Endodermal cell (in vitro differentiated cells): ENCODE results near the gene SREBF1. TPM values are rescaled to one million over a fixed set of nuclear protein-coding genes. Genes with fewer than 3 reads are reported as not detected.

ENCODE experiments used
- DNase-seq: peaks from one replicate; pipeline ENCODE4 v3.0.0-alpha.2; 2017
- H3K27ac ChIP-seq: 2 replicates; pipeline ENCODE4 v1.5.1; 2013; ENCODE audit warnings: mild to moderate bottlenecking, low read depth, low read length, moderate library complexity
- H3K27me3 ChIP-seq: 2 replicates; pipeline ENCODE4 v1.6.1; 2013; ENCODE audit warnings: mild to moderate bottlenecking, low read length, moderate library complexity; ENCODE audit not compliant: insufficient read depth, control insufficient read depth, poor library complexity, severe bottlenecking
- H3K36me3 ChIP-seq: 2 replicates; pipeline ENCODE4 v1.7.0; 2013; ENCODE audit warnings: mild to moderate bottlenecking, low read length, moderate library complexity; ENCODE audit not compliant: control insufficient read depth, insufficient read depth
- H3K4me1 ChIP-seq: one replicate; pipeline ENCODE4 v1.7.0; 2013; ENCODE audit warnings: low read length; ENCODE audit not compliant: control insufficient read depth, insufficient read depth
- H3K4me3 ChIP-seq: 2 replicates; pipeline ENCODE4 v1.5.1; 2013; ENCODE audit warnings: mild to moderate bottlenecking, low read length, moderate library complexity
- H3K9ac ChIP-seq: 2 replicates; pipeline ENCODE4 v1.6.1; 2013; ENCODE audit warnings: mild to moderate bottlenecking, low read length, moderate library complexity; ENCODE audit not compliant: poor library complexity, severe bottlenecking; ENCODE audit errors: extremely low read depth
- H3K9me3 ChIP-seq: 2 replicates; pipeline ENCODE4 v1.6.1; 2013; ENCODE audit warnings: mild to moderate bottlenecking, low read length, moderate library complexity; ENCODE audit not compliant: control insufficient read depth
- H3K27ac Mint-ChIP-seq: 2 replicates; pipeline ENCODE4 v1.8.0; 2020; ENCODE audit warnings: mixed read lengths
- H3K27me3 Mint-ChIP-seq: 2 replicates; pipeline ENCODE4 v1.8.0; 2021; ENCODE audit warnings: mild to moderate bottlenecking, mixed read lengths; ENCODE audit not compliant: insufficient read depth
- H3K36me3 Mint-ChIP-seq: 2 replicates; pipeline ENCODE4 v1.8.0; 2020; ENCODE audit warnings: low read depth, mixed read lengths
- H3K4me1 Mint-ChIP-seq: 2 replicates; pipeline ENCODE4 v1.8.0; 2020; ENCODE audit warnings: mixed read lengths
- H3K4me3 Mint-ChIP-seq: 2 replicates; pipeline ENCODE4 v1.8.0; 2020; ENCODE audit warnings: mild to moderate bottlenecking, moderate library complexity, mixed read lengths
- H3K9me3 Mint-ChIP-seq: 2 replicates; pipeline ENCODE4 v1.8.0; 2020; ENCODE audit warnings: mild to moderate bottlenecking, mixed read lengths
- CTCF ChIP-seq: fragments of 200-600 bp; sonication (generic); conservative IDR thresholded peaks from 2 replicates; pipeline ENCODE4 v1.5.0; 2021; ENCODE audit warnings: antibody characterized with exemption, mild to moderate bottlenecking
- WGBS, 2 experiments: methylation state at CpG; one replicate each; pipeline versions ENCODE4 v1.1.5 to v1.1.7; 2013; ENCODE audit warnings: missing lambda C conversion rate in 2 of 2, mixed read lengths in 1 of 2; ENCODE audit not compliant: insufficient coverage in 1 of 2, insufficient read length in 1 of 2; 5-methylcytosine and 5-hydroxymethylcytosine counted together
- total RNA-seq, 2 donors: library from RNA; stranded (reverse); fragmentation: NEBNext Ultra II Directional in 1 of 2; extraction: Animal tissue kit (Norgen Biotek cat#: 25700) in 1 of 2; gene quantifications; 2 replicates in 1 of 2; 3 replicates in 1 of 2; pipeline ENCODE4 v1.2.1, GENCODE V29; 2021

Gene SREBF1
- total RNA-seq, 2 donors from 2014 or later: 39.0 to 58.2 TPM

- TF ChIP-seq CTCF: no peak
- peak overlapping the region; percentile 41 for H3K4me3 Mint-ChIP-seq
- peak overlapping the region; percentile 95 for H3K27ac Mint-ChIP-seq
- Histone ChIP-seq H3K36me3 (peaks cover 5% of the 10 kb centered on the region), H3K9ac (no peak overlapping the region), H3K4me3 (no peak overlapping the region), H3K27ac (peak overlapping the region; percentile 53), H3K9me3 (no peaks in the 10 kb centered on the region), H3K4me1 (peaks cover 21% of the 10 kb centered on the region), H3K27me3 (no peaks in the 10 kb centered on the region)
- WGBS, 2 experiments: 61 to 87% methylated on average over 6 to 14 of the region's 14 CpGs
- no peaks in the 10 kb centered on the region for H3K27me3 Mint-ChIP-seq
- peaks cover 2% of the 10 kb centered on the region for H3K36me3 Mint-ChIP-seq
- H3K4me1 Mint-ChIP-seq: peaks cover 16% of the 10 kb centered on the region
- DNase-seq: peak; percentile 73
- no peaks in the 10 kb centered on the region for H3K9me3 Mint-ChIP-seq
These were observed 11.8 kb downstream of the SREBF1 start for GRCh38 chr17:17824783-17825614.

GRCh38 chr17:17824119-17824782 lies 12.5 kb downstream of the SREBF1 start:
- H3K27ac Mint-ChIP-seq: peak overlapping the region; percentile 95
- Histone ChIP-seq H3K9me3 (no peaks in the 10 kb centered on the region), H3K27ac (peak overlapping the region; percentile 71), H3K9ac (peak overlapping the region; percentile 34), H3K4me3 (peak overlapping the region; percentile 71), H3K36me3 (peaks cover 12% of the 10 kb centered on the region), H3K27me3 (no peaks in the 10 kb centered on the region), H3K4me1 (peaks cover 21% of the 10 kb centered on the region)
- H3K4me1 Mint-ChIP-seq: peaks cover 16% of the 10 kb centered on the region
- peaks cover 6% of the 10 kb centered on the region for H3K36me3 Mint-ChIP-seq
- TF ChIP-seq CTCF: no peak
- 41 to 46% methylated on average over 7 to 11 of the region's 11 CpGs for WGBS, 2 experiments
- H3K27me3 Mint-ChIP-seq: no peaks in the 10 kb centered on the region
- no peaks in the 10 kb centered on the region for H3K9me3 Mint-ChIP-seq
- peak overlapping the region; percentile 41 for H3K4me3 Mint-ChIP-seq
- peak; percentile 76 for DNase-seq

GRCh38 chr17:17823433-17824118 lies 13.2 kb downstream of the SREBF1 start:
- no peaks in the 10 kb centered on the region for H3K9me3 ChIP-seq
- peaks cover 21% of the 10 kb centered on the region for H3K4me1 ChIP-seq
- H3K27me3 Mint-ChIP-seq: no peaks in the 10 kb centered on the region
- H3K27me3 ChIP-seq: no peaks in the 10 kb centered on the region
- WGBS, 2 experiments: 2 to 10% methylated on average over 4 to 69 of the region's 69 CpGs
- no peak for TF ChIP-seq CTCF
- DNase-seq: peak; percentile 98
- H3K27ac ChIP-seq: peak overlapping the region; percentile 71
- H3K36me3 ChIP-seq: peaks cover 19% of the 10 kb centered on the region
- H3K4me3 Mint-ChIP-seq: peak overlapping the region; percentile 41
- H3K36me3 Mint-ChIP-seq: peaks cover 11% of the 10 kb centered on the region
- no peaks in the 10 kb centered on the region for H3K9me3 Mint-ChIP-seq
- H3K27ac Mint-ChIP-seq: peak overlapping the region; percentile 95
- H3K4me1 Mint-ChIP-seq: peaks cover 16% of the 10 kb centered on the region
- peak overlapping the region; percentile 34 for H3K9ac ChIP-seq
- peak overlapping the region; percentile 71 for H3K4me3 ChIP-seq
